HepG2 (cell line): Measurements from ENCODE around the gene CADM4. TPM values are rescaled to one million over a fixed set of nuclear protein-coding genes. Genes with fewer than 3 reads are reported as not detected.

Experiments
- AFF4 ChIP-seq: sonication (generic); formaldehyde crosslinking; IDR thresholded peaks from 2 replicates; pipeline ENCODE4 v1.4.0; 2020; ENCODE audit warnings: missing genetic modification reagents
- DRAP1 ChIP-seq: IDR thresholded peaks from 2 replicates; pipeline ENCODE4 v1.6.1; 2016; ENCODE audit warnings: missing genetic modification reagents, missing compliant biosample characterization
- LBX2 ChIP-seq: sonication (generic); formaldehyde crosslinking; IDR thresholded peaks from 2 replicates; pipeline ENCODE4 v1.5.0; 2020; ENCODE audit warnings: missing genetic modification reagents, mild to moderate bottlenecking, borderline replicate concordance
- NFYB ChIP-seq: sonication (generic); formaldehyde crosslinking; IDR thresholded peaks from 2 replicates; pipeline ENCODE4 v1.4.0; 2020; ENCODE audit warnings: missing genetic modification reagents
- NR0B2 ChIP-seq: sonication (generic); formaldehyde crosslinking; IDR thresholded peaks from 2 replicates; pipeline ENCODE4 v1.4.0; 2020; ENCODE audit warnings: mild to moderate bottlenecking, missing genetic modification reagents
- REPIN1 ChIP-seq: sonication (generic); formaldehyde crosslinking; IDR thresholded peaks from 2 replicates; pipeline ENCODE4 v1.8.0; 2022; ENCODE audit warnings: missing genetic modification reagents, low read depth, mild to moderate bottlenecking, borderline replicate concordance
- SRSF4 ChIP-seq: fragments of 200-400 bp; formaldehyde crosslinking; IDR thresholded peaks from one replicate; pipeline ENCODE4 v1.6.1; 2018; ENCODE audit warnings: mild to moderate bottlenecking, low read depth, low read length, moderate library complexity; ENCODE audit not compliant: poor library complexity, severe bottlenecking
- STAT5B ChIP-seq: sonication (generic); formaldehyde crosslinking; IDR thresholded peaks from 2 replicates; pipeline ENCODE4 v1.4.0; 2020; ENCODE audit warnings: missing genetic modification reagents
- ZNF224 ChIP-seq: sonication (generic); formaldehyde crosslinking; IDR thresholded peaks from 2 replicates; pipeline ENCODE4 v1.5.0; 2020; ENCODE audit warnings: mild to moderate bottlenecking, missing genetic modification reagents
- ZNF230 ChIP-seq: sonication (generic); formaldehyde crosslinking; IDR thresholded peaks from 2 replicates; pipeline ENCODE4 v1.4.0; 2020; ENCODE audit warnings: mild to moderate bottlenecking, missing genetic modification reagents
- ZNF431 ChIP-seq: sonication (generic); formaldehyde crosslinking; IDR thresholded peaks from 2 replicates; pipeline ENCODE4 v1.9.0; 2022; ENCODE audit warnings: missing genetic modification reagents, low read depth, mild to moderate bottlenecking, borderline replicate concordance
- ZNF441 ChIP-seq: sonication (generic); formaldehyde crosslinking; IDR thresholded peaks from 2 replicates; pipeline ENCODE4 v1.7.0; 2021; ENCODE audit warnings: missing genetic modification reagents, borderline replicate concordance
- ZNF562 ChIP-seq: sonication (generic); formaldehyde crosslinking; IDR thresholded peaks from 2 replicates; pipeline ENCODE4 v1.8.0; 2022; ENCODE audit warnings: missing genetic modification reagents, borderline replicate concordance
- ZNF703 ChIP-seq: sonication (generic); formaldehyde crosslinking; IDR thresholded peaks from 2 replicates; pipeline ENCODE4 v1.5.1; 2020; ENCODE audit warnings: missing genetic modification reagents, mild to moderate bottlenecking, moderate library complexity, borderline replicate concordance
- ZNF720 ChIP-seq: sonication (generic); formaldehyde crosslinking; IDR thresholded peaks from 2 replicates; pipeline ENCODE4 v1.4.0; 2020; ENCODE audit warnings: missing genetic modification reagents
- ZNF775 ChIP-seq: sonication (generic); formaldehyde crosslinking; IDR thresholded peaks from 2 replicates; pipeline ENCODE4 v1.4.0; 2020; ENCODE audit warnings: missing genetic modification reagents, mild to moderate bottlenecking, moderate library complexity, borderline replicate concordance
- ZXDC ChIP-seq: sonication (generic); formaldehyde crosslinking; IDR thresholded peaks from 2 replicates; pipeline ENCODE4 v1.5.0; 2020; ENCODE audit warnings: mild to moderate bottlenecking, missing genetic modification reagents
- polyA plus RNA-seq, 8 experiments: library from polyadenylated mRNA; depleted of rRNA in 3 of 8; stranded (reverse) in 7 of 8; unstranded in 1 of 8; fragments of >200 nt; fragmentation: Illumina TruSeq in 4 of 8; extraction: Trizol in 4 of 8; gene quantifications; 2 replicates each; pipeline versions ENCODE4 v1.2.1 to v1.2.3, GENCODE V29; 2011 to 2016; ENCODE audit warnings: low read depth in 4 of 8, missing spikeins in 1 of 8, mixed read lengths in 1 of 8; ENCODE audit not compliant: insufficient read depth in 1 of 8
- total RNA-seq, 5 experiments: library from RNA; depleted of rRNA; stranded (reverse); fragments of >200 nt; fragmentation: Illumina TruSeq; extraction: Trizol; gene quantifications; 2 replicates each; pipeline ENCODE4 v1.2.3, GENCODE V29; 2016; ENCODE audit warnings: low read depth in 1 of 5
- TF ChIP-seq, protein P1 (sequence below): sonication (generic); formaldehyde crosslinking; IDR thresholded peaks from 2 replicates; pipeline ENCODE4 v1.9.0; 2021; ENCODE audit warnings: missing genetic modification reagents, mild to moderate bottlenecking, borderline replicate concordance

CADM4 gene
- total and polyA plus RNA-seq, 2 of the 13 experiments (the other 11 are each of a cell fraction or from before 2014, with no cell fraction given) = 8.5 to 16.0 TPM

DNA sequence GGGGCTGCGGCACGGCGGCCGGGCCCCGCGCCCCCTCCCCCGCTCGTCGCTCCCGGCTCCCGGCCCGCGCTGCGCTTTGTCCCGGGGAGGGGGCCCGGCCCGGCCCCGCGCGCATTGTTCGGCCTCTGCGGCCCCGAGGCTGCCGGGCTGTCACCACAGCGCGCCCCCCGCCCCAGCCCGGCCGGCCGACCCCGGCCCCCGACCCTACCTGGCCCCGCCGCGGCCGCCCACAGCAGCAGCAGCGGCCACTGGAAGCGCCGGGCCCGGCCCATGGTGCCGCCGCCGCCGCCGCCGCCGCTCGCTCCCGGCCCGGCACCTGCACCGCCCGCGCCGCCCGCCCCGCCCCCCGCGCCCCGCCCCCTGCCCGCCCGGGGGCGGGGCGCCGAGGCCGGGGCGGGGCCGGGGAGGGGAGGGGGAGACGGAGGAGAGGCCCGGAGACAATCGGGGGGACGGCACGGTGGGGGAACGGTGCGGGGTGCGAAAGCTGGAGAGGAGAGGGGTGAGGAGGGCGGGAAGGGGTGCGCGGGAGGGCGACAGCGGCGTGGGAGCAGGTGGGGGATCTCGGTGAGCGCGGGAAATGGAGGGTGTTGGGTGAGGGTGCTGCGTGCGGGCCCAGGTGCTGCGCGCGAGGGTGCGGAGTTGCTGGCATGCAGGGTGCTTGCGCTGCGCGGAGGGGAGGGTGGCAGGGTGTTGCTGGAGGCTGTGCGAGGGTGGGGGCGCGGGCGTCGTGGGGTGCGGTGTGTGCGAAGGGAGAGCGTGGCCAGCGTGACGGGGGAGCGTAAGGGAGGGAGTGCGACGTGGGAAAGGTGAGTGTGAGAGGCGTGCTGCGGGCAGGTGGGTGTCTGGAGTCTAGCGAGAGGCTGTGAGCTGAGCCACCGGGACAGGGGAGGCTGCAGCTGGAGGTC lies at the start of gene CADM4 (continued):
- TF ChIP-seq ZXDC (CRISPR knock-in tag) = no peak
- TF ChIP-seq ZNF562 = no peak
- TF ChIP-seq, protein P1, sequence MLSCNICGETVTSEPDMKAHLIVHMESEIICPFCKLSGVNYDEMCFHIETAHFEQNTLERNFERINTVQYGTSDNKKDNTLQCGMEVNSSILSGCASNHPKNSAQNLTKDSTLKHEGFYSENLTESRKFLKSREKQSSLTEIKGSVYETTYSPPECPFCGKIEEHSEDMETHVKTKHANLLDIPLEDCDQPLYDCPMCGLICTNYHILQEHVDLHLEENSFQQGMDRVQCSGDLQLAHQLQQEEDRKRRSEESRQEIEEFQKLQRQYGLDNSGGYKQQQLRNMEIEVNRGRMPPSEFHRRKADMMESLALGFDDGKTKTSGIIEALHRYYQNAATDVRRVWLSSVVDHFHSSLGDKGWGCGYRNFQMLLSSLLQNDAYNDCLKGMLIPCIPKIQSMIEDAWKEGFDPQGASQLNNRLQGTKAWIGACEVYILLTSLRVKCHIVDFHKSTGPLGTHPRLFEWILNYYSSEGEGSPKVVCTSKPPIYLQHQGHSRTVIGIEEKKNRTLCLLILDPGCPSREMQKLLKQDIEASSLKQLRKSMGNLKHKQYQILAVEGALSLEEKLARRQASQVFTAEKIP (CRISPR knock-in tag) = no peak
- no peak for TF ChIP-seq DRAP1
- TF ChIP-seq STAT5B (CRISPR knock-in tag) = no peak
- TF ChIP-seq SRSF4 = no peak
- TF ChIP-seq ZNF431 (CRISPR knock-in tag) = 0 out of 2 replicates have a peak, but pooled peaks have one; percentile 34
- no peak for TF ChIP-seq AFF4 (CRISPR knock-in tag)
- peak; percentile 76; the same call in 1 of the 2 replicates for TF ChIP-seq LBX2 (CRISPR knock-in tag)
- TF ChIP-seq ZNF224 (CRISPR knock-in tag) = no peak
- no peak for TF ChIP-seq ZNF703 (CRISPR knock-in tag)
- TF ChIP-seq ZNF775 = no peak
- TF ChIP-seq NR0B2 = 0 out of 2 replicates have a peak, but pooled peaks have one; percentile 56
- no peak for TF ChIP-seq ZNF720
- no peak for TF ChIP-seq ZNF441
- TF ChIP-seq NFYB (CRISPR knock-in tag) = no peak
- no peak for TF ChIP-seq REPIN1 (CRISPR knock-in tag)
- TF ChIP-seq ZNF230 (CRISPR knock-in tag) = no peak
